Ascending aorta (tissue), 2 donors: ENCODE data around the gene CTIF. TPM values are rescaled to one million over a fixed set of nuclear protein-coding genes. Genes with fewer than 3 reads are reported as not detected.

Experiments
- DNase-seq, 2 donors: peaks; one replicate each; pipeline ENCODE4 v3.0.0-alpha.2; 2019; ENCODE audit warnings: low spot score in 2 of 2
- H3K27ac ChIP-seq, 2 donors: fragments of 200-600 bp; sonication (generic); one replicate each; pipeline ENCODE4 v1.5.1; 2016 to 2017; ENCODE audit warnings: mild to moderate bottlenecking in 1 of 2
- H3K27me3 ChIP-seq: fragments of 200-600 bp; sonication (generic); one replicate; pipeline ENCODE4 v1.5.1; 2017
- H3K36me3 ChIP-seq, 2 donors: fragments of 200-600 bp; sonication (generic); one replicate each; pipeline ENCODE4 v1.5.1; 2016
- H3K4me1 ChIP-seq, 2 donors: fragments of 200-600 bp; sonication (generic); one replicate each; pipeline ENCODE4 v1.5.1; 2016 to 2017; ENCODE audit warnings: mild to moderate bottlenecking in 1 of 2
- H3K4me3 ChIP-seq, 2 donors: fragments of 200-600 bp; sonication (generic); one replicate each; pipeline ENCODE4 v1.5.1; 2016 to 2017; ENCODE audit warnings: mild to moderate bottlenecking in 1 of 2
- H3K9me3 ChIP-seq, 2 donors: fragments of 200-600 bp; sonication (generic); one replicate each; pipeline ENCODE4 v1.5.1; 2016
- CTCF ChIP-seq, 3 experiments: fragments of 200-600 bp in 2 of 3; fragments of 450-650 bp in 1 of 3; sonication (generic) in 2 of 3; IDR thresholded peaks; one replicate each; pipeline ENCODE4 v1.5.1; 2016 to 2019; ENCODE audit warnings: antibody characterized with exemption in 3 of 3, mild to moderate bottlenecking in 1 of 3, moderate library complexity in 1 of 3
- intact Hi-C: fragments of 100-400 bp; cut with DNase I; formaldehyde crosslinking; loops from one replicate; pipeline ENCODE4 v1.15.1; 2023
- total RNA-seq: library from RNA; depleted of rRNA; stranded (reverse); fragments of >200 nt; gene quantifications from one replicate; pipeline ENCODE4 v1.1.0, GENCODE V29; 2016

CTIF gene
- total RNA-seq, 1 donor from 2014 or later, result 55.3 TPM

GRCh38 chr18:48859311-48860268 lies 320.8 kb downstream of the CTIF start:
- intact Hi-C loops, result no loop called here

GRCh38 chr18:48860269-48861180 lies 321.7 kb downstream of the CTIF start:
- no peaks in the 10 kb centered on the region for H3K4me1 ChIP-seq
- no peak overlapping the region for H3K4me3 ChIP-seq
- TF ChIP-seq CTCF (IDR thresholded peaks at IDR 0.05), result no peak
- H3K36me3 ChIP-seq, result peaks cover 9 to 28% of the 10 kb centered on the region in 2 donors
- no peaks in the 10 kb centered on the region for H3K27me3 ChIP-seq
- H3K27ac ChIP-seq, result no peak overlapping the region
- no peaks in the 10 kb centered on the region for H3K9me3 ChIP-seq
- intact Hi-C loops, result no loop called here
- no peak for DNase-seq

More at GRCh38 chr18:48859311-48860268, 320.8 kb downstream of the CTIF start:
- no peak for DNase-seq
- peaks cover 9 to 28% of the 10 kb centered on the region in 2 donors for H3K36me3 ChIP-seq
- no peak overlapping the region for H3K4me3 ChIP-seq
- H3K27ac ChIP-seq, result no peak overlapping the region
- no peaks in the 10 kb centered on the region for H3K4me1 ChIP-seq
- no peaks in the 10 kb centered on the region for H3K27me3 ChIP-seq
- H3K9me3 ChIP-seq, result no peaks in the 10 kb centered on the region
- TF ChIP-seq CTCF (IDR thresholded peaks at IDR 0.05), result no peak

GRCh38 chr18:48861181-48861708 lies 322.4 kb downstream of the CTIF start:
- peaks cover 9 to 28% of the 10 kb centered on the region in 2 donors for H3K36me3 ChIP-seq
- intact Hi-C loops, result no loop called here
- H3K9me3 ChIP-seq, result no peaks in the 10 kb centered on the region
- H3K27ac ChIP-seq, result no peak overlapping the region
- DNase-seq, result no peak
- H3K27me3 ChIP-seq, result no peaks in the 10 kb centered on the region
- TF ChIP-seq CTCF (IDR thresholded peaks at IDR 0.05), result no peak
- no peak overlapping the region for H3K4me3 ChIP-seq
- peaks cover 0 to 2% of the 10 kb centered on the region in 2 donors for H3K4me1 ChIP-seq

GRCh38 chr18:48862132-48862531 lies 323.3 kb downstream of the CTIF start:
- no peak for DNase-seq

More at GRCh38 chr18:48862132-48862531, 323.3 kb downstream of the CTIF start:
- H3K9me3 ChIP-seq, result no peaks in the 10 kb centered on the region
- peak overlapping the region; percentile 42 to 59 for H3K27ac ChIP-seq
- peaks cover 9 to 24% of the 10 kb centered on the region in 2 donors for H3K36me3 ChIP-seq
- H3K4me1 ChIP-seq, result peaks cover 0 to 6% of the 10 kb centered on the region in 2 donors
- no peaks in the 10 kb centered on the region for H3K27me3 ChIP-seq
- H3K4me3 ChIP-seq, result no peak overlapping the region
- no peak for TF ChIP-seq CTCF (IDR thresholded peaks at IDR 0.05)
- intact Hi-C loops, result no loop called here
